ENCODE measurements around the gene KCNF1. TPM values are rescaled to one million over a fixed set of nuclear protein-coding genes. Genes with fewer than 3 reads are reported as not detected.

KCNF1 gene
- total RNA-seq, 1 donor from 2014 or later: 8.4 TPM

- no peak for DNase-seq (ENCODE audit: low spot score)
- H3K27me3 Mint-ChIP-seq (ENCODE audit: unreplicated experiment): peaks cover 9% of the 10 kb centered on the region
- peaks cover 7% of the 10 kb centered on the region for H3K4me1 Mint-ChIP-seq (ENCODE audit: unreplicated experiment)
- no peak overlapping the region for H3K4me3 Mint-ChIP-seq (ENCODE audit: unreplicated experiment)
- H3K9me3 Mint-ChIP-seq (ENCODE audit: unreplicated experiment): no peaks in the 10 kb centered on the region
- H3K27ac Mint-ChIP-seq (ENCODE audit: unreplicated experiment): no peak overlapping the region
- TF ChIP-seq, protein P1, sequence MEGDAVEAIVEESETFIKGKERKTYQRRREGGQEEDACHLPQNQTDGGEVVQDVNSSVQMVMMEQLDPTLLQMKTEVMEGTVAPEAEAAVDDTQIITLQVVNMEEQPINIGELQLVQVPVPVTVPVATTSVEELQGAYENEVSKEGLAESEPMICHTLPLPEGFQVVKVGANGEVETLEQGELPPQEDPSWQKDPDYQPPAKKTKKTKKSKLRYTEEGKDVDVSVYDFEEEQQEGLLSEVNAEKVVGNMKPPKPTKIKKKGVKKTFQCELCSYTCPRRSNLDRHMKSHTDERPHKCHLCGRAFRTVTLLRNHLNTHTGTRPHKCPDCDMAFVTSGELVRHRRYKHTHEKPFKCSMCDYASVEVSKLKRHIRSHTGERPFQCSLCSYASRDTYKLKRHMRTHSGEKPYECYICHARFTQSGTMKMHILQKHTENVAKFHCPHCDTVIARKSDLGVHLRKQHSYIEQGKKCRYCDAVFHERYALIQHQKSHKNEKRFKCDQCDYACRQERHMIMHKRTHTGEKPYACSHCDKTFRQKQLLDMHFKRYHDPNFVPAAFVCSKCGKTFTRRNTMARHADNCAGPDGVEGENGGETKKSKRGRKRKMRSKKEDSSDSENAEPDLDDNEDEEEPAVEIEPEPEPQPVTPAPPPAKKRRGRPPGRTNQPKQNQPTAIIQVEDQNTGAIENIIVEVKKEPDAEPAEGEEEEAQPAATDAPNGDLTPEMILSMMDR (IDR thresholded peaks at IDR 0.05; ENCODE audit: unreplicated experiment): no peak
- peaks cover 4% of the 10 kb centered on the region for H3K36me3 Mint-ChIP-seq (ENCODE audit: low read depth, unreplicated experiment)
These were observed 35.3 kb upstream of the KCNF1 start for GRCh38 chr2:10876394-10876793.

- H3K4me1 Mint-ChIP-seq (ENCODE audit: unreplicated experiment): peaks cover 7% of the 10 kb centered on the region
- no peaks in the 10 kb centered on the region for H3K9me3 Mint-ChIP-seq (ENCODE audit: unreplicated experiment)
- TF ChIP-seq, protein P1 (IDR thresholded peaks at IDR 0.05; ENCODE audit: unreplicated experiment): no peak
- H3K36me3 Mint-ChIP-seq (ENCODE audit: low read depth, unreplicated experiment): peaks cover 4% of the 10 kb centered on the region
- H3K27ac Mint-ChIP-seq (ENCODE audit: unreplicated experiment): no peak overlapping the region
- H3K27me3 Mint-ChIP-seq (ENCODE audit: unreplicated experiment): peaks cover 9% of the 10 kb centered on the region
- no peak for DNase-seq (ENCODE audit: low spot score)
- no peak overlapping the region for H3K4me3 Mint-ChIP-seq (ENCODE audit: unreplicated experiment)
These were observed 34.8 kb upstream of the KCNF1 start for GRCh38 chr2:10876963-10877362.

DNA sequence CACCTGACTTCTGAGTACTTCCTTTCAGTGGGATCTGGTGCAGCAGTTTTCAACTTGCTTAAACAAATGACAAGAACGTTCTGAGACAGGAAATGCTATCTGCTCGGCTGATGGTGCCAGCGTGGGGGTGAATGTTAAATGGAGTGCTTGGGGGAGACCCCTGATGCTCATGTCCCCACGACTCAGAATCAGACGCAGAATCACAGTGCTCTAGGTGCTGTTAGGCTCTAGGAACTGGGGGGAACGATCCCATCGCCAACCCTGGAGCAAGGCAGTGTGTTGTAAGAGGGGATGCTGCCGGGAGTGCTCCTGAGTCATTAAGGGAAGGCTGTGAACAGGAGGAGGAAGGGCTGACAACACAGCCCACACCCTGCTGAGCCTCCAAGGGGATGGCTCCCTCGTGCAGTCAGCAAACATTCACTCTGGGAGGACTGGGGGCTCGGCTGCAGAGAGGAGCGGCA, 34.1 kb upstream of the KCNF1 start:
- DNase-seq (ENCODE audit: low spot score): no peak
- Mint-ChIP-seq H3K9me3 (ENCODE audit: unreplicated experiment) (no peaks in the 10 kb centered on the region), H3K4me1 (ENCODE audit: unreplicated experiment) (peaks cover 7% of the 10 kb centered on the region), H3K36me3 (ENCODE audit: low read depth, unreplicated experiment) (peaks cover 4% of the 10 kb centered on the region), H3K4me3 (ENCODE audit: unreplicated experiment) (no peak overlapping the region), H3K27me3 (ENCODE audit: unreplicated experiment) (peaks cover 5% of the 10 kb centered on the region), H3K27ac (ENCODE audit: unreplicated experiment) (no peak overlapping the region)
- TF ChIP-seq, protein P1 (IDR thresholded peaks at IDR 0.05; ENCODE audit: unreplicated experiment): no peak

GRCh38 chr2:10878268-10878915, 33.3 kb upstream of the KCNF1 start:
- TF ChIP-seq, protein P1 (IDR thresholded peaks at IDR 0.05; ENCODE audit: unreplicated experiment): no peak
- H3K4me1 Mint-ChIP-seq (ENCODE audit: unreplicated experiment): peaks cover 7% of the 10 kb centered on the region
- peaks cover 5% of the 10 kb centered on the region for H3K27me3 Mint-ChIP-seq (ENCODE audit: unreplicated experiment)
- H3K9me3 Mint-ChIP-seq (ENCODE audit: unreplicated experiment): no peaks in the 10 kb centered on the region
- no peak overlapping the region for H3K4me3 Mint-ChIP-seq (ENCODE audit: unreplicated experiment)
- no peak overlapping the region for H3K27ac Mint-ChIP-seq (ENCODE audit: unreplicated experiment)
- peaks cover 4% of the 10 kb centered on the region for H3K36me3 Mint-ChIP-seq (ENCODE audit: low read depth, unreplicated experiment)
- no peak for DNase-seq (ENCODE audit: low spot score)

- peaks cover 7% of the 10 kb centered on the region for H3K27me3 Mint-ChIP-seq (ENCODE audit: unreplicated experiment)
- no peak for DNase-seq (ENCODE audit: low spot score)
These were observed 32.6 kb upstream of the KCNF1 start for GRCh38 chr2:10879159-10879558.

More at GRCh38 chr2:10879159-10879558, 32.6 kb upstream of the KCNF1 start:
- Mint-ChIP-seq H3K4me1 (ENCODE audit: unreplicated experiment) (peaks cover 7% of the 10 kb centered on the region), H3K36me3 (ENCODE audit: low read depth, unreplicated experiment) (peaks cover 4% of the 10 kb centered on the region), H3K27ac (ENCODE audit: unreplicated experiment) (no peak overlapping the region), H3K9me3 (ENCODE audit: unreplicated experiment) (no peaks in the 10 kb centered on the region), H3K4me3 (ENCODE audit: unreplicated experiment) (no peak overlapping the region)
- TF ChIP-seq, protein P1 (IDR thresholded peaks at IDR 0.05; ENCODE audit: unreplicated experiment): no peak

All from endothelial cell (in vitro differentiated cells).